GM21390 (cell line): ENCODE measurements around the gene CCDC92B.
"Not testable (repeated sequence)": the region's sequence is repeated elsewhere in the genome, so short reads cannot be mapped to it uniquely, and the experiment has no call there.

ENCODE experiments used
- ATAC-seq: cut with Tn5 transposase; IDR thresholded peaks from one replicate; pipeline ENCODE4 v1.9.1; 2021; ENCODE audit not compliant: unreplicated experiment

CCDC92B gene

GRCh38 chr17:2749058-2749783 lies at the start of gene CCDC92B:
Gene CCDC92B (minus strand): TSS chr17:2749652. CDS start chr17:2735145, 14,507 bp downstream.
- no peak for ATAC-seq

DNA sequence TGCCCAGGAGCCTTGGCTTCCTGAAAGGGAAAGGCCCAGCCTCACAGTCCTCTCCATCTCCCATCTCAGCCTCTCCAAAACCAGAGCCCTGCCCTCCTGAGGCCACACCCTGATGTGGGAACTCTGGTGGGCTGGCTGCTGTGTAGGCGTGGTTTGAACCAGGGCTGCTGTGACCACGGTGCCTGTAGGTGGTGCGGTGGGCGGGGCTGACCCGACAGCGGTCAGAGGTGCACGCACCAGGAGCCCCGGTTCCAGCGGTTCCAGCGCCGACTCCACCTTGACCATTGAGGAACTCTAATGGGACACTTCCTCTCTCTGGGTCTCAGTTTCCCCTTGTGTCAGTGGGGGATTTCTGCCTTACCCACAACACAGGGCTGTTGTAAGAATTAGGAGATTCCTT lies 49.2 kb upstream of the CCDC92B start:
- ATAC-seq: no peak

DNA sequence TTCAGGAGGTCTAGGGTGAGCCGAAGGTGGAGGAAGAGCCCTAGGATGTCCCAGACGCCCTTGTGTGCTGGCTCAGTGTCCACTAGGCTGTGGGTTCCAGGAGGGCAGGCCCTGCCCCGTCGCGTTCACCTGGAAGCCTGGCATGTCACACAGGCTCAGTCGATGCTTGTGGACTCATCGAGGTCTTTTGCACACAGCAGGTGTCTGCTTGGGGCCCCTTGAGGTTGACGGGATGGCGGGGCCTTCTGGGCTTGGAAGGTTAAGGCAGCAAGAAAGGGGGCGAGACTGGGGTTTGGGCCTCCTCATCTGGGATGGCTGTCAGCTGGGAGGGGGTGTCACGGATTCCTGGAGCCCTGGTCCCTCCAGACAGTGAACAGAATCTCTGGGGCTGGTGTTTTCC lies 48.7 kb upstream of the CCDC92B start:
- no peak for ATAC-seq

- no peak for ATAC-seq
These were observed 48.2 kb upstream of the CCDC92B start for GRCh38 chr17:2797637-2798036.

- ATAC-seq: no peak
These were observed 47.8 kb upstream of the CCDC92B start for GRCh38 chr17:2797226-2797625.

DNA sequence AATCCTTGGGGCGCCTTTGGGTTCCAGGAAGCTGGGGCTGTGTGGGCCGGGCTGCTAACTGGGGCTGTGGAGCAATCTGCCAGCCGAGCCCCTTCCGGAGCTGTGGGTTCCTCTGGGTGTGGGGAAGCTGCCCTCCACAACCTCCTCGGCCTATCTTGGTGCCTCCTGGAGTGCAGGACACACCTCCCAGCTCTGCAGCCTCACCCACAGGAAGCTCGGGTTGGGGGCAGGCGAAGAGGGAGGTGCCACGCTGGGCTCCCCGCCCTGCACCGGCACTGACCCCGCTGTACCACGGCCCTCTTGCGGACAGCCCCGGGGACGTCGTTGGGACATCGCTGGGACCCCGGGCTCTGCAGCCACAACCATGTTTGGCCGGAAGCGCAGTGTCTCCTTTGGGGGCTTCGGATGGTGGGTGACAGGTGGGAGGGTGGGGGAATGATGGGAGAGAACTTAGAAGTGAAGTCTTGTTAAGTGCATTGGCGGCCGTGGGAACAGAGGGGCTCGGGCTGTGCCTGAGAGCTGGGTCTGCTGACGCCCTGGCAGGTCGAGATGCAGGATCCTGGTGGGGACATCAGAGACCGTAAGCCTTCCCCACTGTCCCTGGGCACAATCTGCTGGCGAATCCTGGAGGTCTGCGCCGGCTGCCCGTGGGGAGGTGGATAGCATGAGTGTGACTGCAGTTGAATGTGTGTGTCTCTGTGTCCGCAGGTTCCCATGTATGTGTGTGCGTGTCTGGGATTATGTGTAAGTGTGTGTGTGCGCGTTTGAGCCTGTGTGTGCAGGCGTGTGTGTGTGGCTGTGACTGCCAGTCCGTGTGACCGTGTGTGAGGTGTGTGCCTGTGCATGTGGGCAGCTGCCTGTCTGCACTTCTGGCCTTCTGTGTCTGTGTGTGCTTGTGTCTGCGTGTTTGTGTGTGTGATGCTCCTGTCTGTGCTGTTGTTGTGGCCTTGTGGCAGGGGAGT lies 47.0 kb upstream of the CCDC92B start, which contains the start of gene RAP1GAP2:
Gene RAP1GAP2 (plus strand): TSS at position 275 of the 962 bp plus-strand sequence. CDS start 90 bp downstream, at position 365.
- ATAC-seq: no peak

GRCh38 chr17:2795441-2796163 lies 46.1 kb upstream of the CCDC92B start:
- no peak for ATAC-seq

- ATAC-seq: no peak
These were observed 44.8 kb upstream of the CCDC92B start for GRCh38 chr17:2794111-2794803.

- ATAC-seq: no peak
These were observed 43.1 kb upstream of the CCDC92B start for GRCh38 chr17:2792366-2793169.

- ATAC-seq: no peak
These were observed 40.2 kb upstream of the CCDC92B start for GRCh38 chr17:2789700-2790099.

- ATAC-seq: peak; percentile 71
These were observed 36.9 kb upstream of the CCDC92B start for GRCh38 chr17:2786176-2786881.

DNA sequence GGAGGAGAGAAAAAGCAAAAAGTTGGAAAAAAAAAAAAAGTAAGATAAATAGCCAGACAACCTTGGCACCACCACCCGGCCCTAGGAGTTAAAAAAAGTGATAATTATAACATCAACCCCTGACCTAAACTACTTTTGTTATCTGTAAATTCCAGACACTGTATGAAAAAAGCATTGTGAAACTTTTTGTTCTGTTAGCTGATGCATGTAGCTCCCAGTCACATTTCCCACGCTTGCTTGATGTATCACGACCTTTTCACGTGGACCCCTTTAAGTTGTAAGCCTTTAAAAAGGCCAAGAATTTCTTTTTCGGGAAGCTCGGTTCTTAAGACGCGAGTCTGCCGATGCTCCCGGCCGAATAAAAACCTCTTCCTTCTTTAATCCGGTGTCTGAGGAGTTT lies 35.9 kb upstream of the CCDC92B start:
- ATAC-seq: not testable (repeated sequence)

DNA sequence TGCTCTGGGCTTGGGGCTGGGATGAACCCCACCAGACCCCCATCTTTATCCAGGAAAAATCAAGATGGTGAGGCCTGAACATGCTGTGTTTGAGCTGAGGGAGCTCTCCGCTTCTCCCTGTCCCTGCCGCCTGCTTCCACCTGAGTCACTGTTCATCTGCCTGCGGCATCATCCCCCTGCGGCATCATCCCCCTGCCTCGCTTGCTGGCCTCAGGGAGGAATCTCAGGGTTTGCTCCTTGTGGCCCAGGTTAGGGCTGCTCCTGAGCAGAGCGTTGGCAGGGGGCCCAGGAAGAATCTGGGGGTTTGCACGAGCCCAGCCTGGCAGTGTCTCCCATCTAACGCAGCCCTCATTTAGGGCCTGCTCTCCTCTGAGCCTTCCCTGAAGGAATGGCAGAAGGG lies 35.4 kb upstream of the CCDC92B start:
- ATAC-seq: no peak

GRCh38 chr17:2783310-2784030 lies 34.0 kb upstream of the CCDC92B start:
- no peak for ATAC-seq

DNA sequence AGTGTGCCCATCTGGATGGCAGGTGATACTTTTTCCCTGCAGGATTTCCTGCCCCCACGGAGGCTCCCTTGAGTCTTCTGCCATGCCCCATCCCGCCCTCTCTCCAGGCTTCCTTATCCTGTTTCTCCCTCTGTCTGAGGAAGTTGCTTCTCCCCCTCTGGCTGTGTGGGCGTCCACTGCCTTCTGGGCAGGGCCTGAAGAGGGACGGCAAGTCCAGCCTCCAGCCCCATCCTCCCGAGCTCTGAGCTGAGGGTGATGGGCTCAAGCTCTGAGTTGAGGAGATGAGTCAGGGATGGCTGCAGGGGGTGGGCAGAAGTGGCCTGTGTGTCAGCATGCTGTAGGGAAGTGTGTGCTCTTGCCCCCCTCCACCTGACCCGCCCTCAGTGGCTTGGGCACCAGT lies 32.6 kb upstream of the CCDC92B start:
- ATAC-seq: no peak

DNA sequence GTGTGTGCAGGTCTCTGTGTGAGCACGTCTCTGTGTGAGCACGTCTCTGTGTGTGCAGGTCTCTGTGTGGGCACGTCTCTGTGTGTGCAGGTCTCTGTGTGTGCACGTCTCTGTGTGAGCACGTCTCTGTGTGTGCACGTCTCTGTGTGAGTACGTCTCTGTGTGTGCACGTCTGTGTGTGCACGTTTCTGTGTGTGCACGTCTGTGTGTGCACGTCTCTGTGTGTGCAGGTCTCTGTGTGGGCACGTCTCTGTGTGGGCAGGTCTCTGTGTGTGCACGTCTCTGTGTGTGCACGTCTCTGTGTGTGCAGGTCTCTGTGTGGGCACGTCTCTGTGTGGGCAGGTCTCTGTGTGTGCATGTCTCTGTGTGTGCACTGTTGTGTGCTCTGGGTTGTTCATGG lies 32.1 kb upstream of the CCDC92B start:
- ATAC-seq: not testable (repeated sequence)

DNA sequence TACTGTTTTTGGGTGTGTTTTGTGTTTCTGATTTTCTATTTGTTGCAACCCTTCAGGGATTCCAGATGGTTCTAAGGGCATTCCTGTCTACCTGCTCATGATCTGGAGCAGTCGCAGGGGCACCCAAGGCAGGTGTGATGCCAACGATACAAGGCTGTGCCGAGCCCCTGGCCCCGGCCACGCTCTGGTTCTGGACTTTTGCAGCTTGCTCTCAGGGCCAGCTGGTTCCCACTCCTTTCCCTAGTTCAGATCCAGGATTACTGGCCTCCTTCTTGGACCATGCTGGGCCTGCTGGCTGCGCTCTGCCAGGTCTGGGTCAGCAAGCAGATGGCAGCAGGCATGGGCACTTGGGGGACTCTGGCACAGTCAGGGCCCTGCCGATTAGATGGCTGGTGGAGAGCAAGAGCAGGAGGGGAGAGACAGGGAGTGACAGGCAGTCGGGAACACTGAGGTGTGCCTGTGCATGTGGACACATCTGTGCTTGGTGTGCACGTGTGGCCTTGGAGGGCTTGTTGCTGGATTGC lies 31.5 kb upstream of the CCDC92B start:
- ATAC-seq: no peak

- ATAC-seq: no peak
These were observed 30.8 kb upstream of the CCDC92B start for GRCh38 chr17:2780256-2780655.
